Spleen (tissue), 11 donors: Measurements from ENCODE around the gene SMG7. TPM values are rescaled to one million over a fixed set of nuclear protein-coding genes. Genes with fewer than 3 reads are reported as not detected.

Experiments
- DNase-seq: peaks from one replicate; pipeline ENCODE4 v3.0.0-alpha.2; 2020
- H3K27ac ChIP-seq, 8 donors: fragments of 200-600 bp; sonication (generic) in 7 of 8; 1 replicate in 4 of 8; 2 replicates in 4 of 8; pipeline versions ENCODE4 v1.5.0 to v1.8.0; 2016 to 2021; ENCODE audit warnings: inconsistent platforms in 4 of 8, mild to moderate bottlenecking in 4 of 8, moderate library complexity in 1 of 8
- H3K27me3 ChIP-seq, 7 donors: fragments of 200-600 bp; sonication (generic) in 6 of 7; replicated peaks in 1 of 7; 1 replicate in 4 of 7; 2 replicates in 3 of 7; pipeline versions ENCODE4 v1.5.0 to v1.8.0; 2016 to 2021; ENCODE audit warnings: inconsistent platforms in 3 of 7, mild to moderate bottlenecking in 1 of 7
- H3K36me3 ChIP-seq, 6 donors: fragments of 200-600 bp; sonication (generic) in 5 of 6; 1 replicate in 4 of 6; 2 replicates in 2 of 6; pipeline versions ENCODE4 v1.5.0 to v1.8.0; 2016 to 2021; ENCODE audit warnings: inconsistent platforms in 2 of 6
- H3K4me1 ChIP-seq, 6 donors: fragments of 200-600 bp; sonication (generic) in 5 of 6; 1 replicate in 3 of 6; 2 replicates in 3 of 6; pipeline versions ENCODE4 v1.5.0 to v1.8.0; 2016 to 2021; ENCODE audit warnings: inconsistent platforms in 3 of 6
- H3K4me3 ChIP-seq, 8 donors: fragments of 200-600 bp; sonication (generic) in 7 of 8; 1 replicate in 4 of 8; 2 replicates in 4 of 8; pipeline versions ENCODE4 v1.5.0 to v1.8.0; 2016 to 2021; ENCODE audit warnings: inconsistent platforms in 4 of 8, mild to moderate bottlenecking in 4 of 8, moderate library complexity in 2 of 8
- H3K9me3 ChIP-seq, 8 donors: fragments of 200-600 bp; sonication (generic) in 7 of 8; 1 replicate in 4 of 8; 2 replicates in 4 of 8; pipeline versions ENCODE4 v1.5.0 to v1.8.0; 2016 to 2021; ENCODE audit warnings: inconsistent platforms in 4 of 8
- POLR2A ChIP-seq, 3 donors: fragments of 450-650 bp; IDR thresholded peaks; one replicate each; pipeline ENCODE4 v1.5.1; 2017; ENCODE audit warnings: antibody characterized with exemption in 3 of 3, mild to moderate bottlenecking in 1 of 3
- POLR2AphosphoS5 ChIP-seq, 3 donors: sonication (generic); formaldehyde crosslinking; IDR thresholded peaks; one replicate each; pipeline ENCODE4 v1.5.1; 2017; ENCODE audit warnings: antibody characterized with exemption in 3 of 3
- WGBS, 5 donors: extraction: QIAGEN DNeasy Blood & Tissue Kit in 3 of 5; methylation state at CpG; one replicate each; pipeline versions ENCODE4 v1.1.5 to v1.1.7; 2013 to 2018; 5-methylcytosine and 5-hydroxymethylcytosine counted together
- intact Hi-C: fragments of 100-400 bp; cut with DNase I; formaldehyde crosslinking; loops from one replicate; pipeline ENCODE4 v1.15.0; 2023; ENCODE audit warnings: low total_unique reads
- polyA plus RNA-seq, 3 donors: library from polyadenylated mRNA; stranded (reverse); fragments of 200-250 nt; gene quantifications; one replicate each; pipeline ENCODE4 v1.2.1, GENCODE V29; 2013
- total RNA-seq, 7 donors: library from RNA; depleted of rRNA in 3 of 7; stranded (reverse); fragments of >200 nt in 3 of 7; fragmentation: NEBNext Ultra II Directional in 4 of 7; extraction: Animal tissue kit (Norgen Biotek cat#: 25700) in 4 of 7; gene quantifications; one replicate each; pipeline versions ENCODE4 v1.1.0 to v1.2.1, GENCODE V29; 2016 to 2021
- TF ChIP-seq, protein P1 (sequence below), 11 experiments: fragments of 200-600 bp in 7 of 11; fragments of 450-650 bp in 4 of 11; sonication (generic) in 4 of 11; IDR thresholded peaks in 8 of 11; conservative IDR thresholded peaks in 3 of 11; 1 replicate in 7 of 11; 2 replicates in 4 of 11; pipeline versions ENCODE4 v1.4.0 to v1.8.0; 2016 to 2021; ENCODE audit warnings: antibody characterized with exemption in 11 of 11, inconsistent platforms in 4 of 11, mild to moderate bottlenecking in 1 of 11
- donor health status: healthy with polysubstance abuse.
- donor health status: DM: no; HTN: no; CAD: no; lungs with moderate emphysema.
- donor health status: DM: no; HTN: no; CAD: no.
- donor health status: Bipolar disorder and iron deficiency.
- donor health status: healthy.
- donor health status: DM: no; HTN: no; CAD: no.
- donor health status: DM: yes; HTN: yes; CAD: no.

Gene SMG7
- total and polyA plus RNA-seq, 10 donors = 14.1 to 116 (median 53.5) TPM

GRCh38 chr1:183517401-183517800 is 45.1 kb downstream of the SMG7 start:
- H3K4me3 ChIP-seq = no peak overlapping the region
- no peak overlapping the region for H3K27ac ChIP-seq
- H3K27me3 ChIP-seq = no peaks in the 10 kb centered on the region
- peaks cover 7 to 77% (median 33%) of the 10 kb centered on the region in 6 donors for H3K36me3 ChIP-seq
- intact Hi-C loops = no loop called here
- TF ChIP-seq, protein P1, sequence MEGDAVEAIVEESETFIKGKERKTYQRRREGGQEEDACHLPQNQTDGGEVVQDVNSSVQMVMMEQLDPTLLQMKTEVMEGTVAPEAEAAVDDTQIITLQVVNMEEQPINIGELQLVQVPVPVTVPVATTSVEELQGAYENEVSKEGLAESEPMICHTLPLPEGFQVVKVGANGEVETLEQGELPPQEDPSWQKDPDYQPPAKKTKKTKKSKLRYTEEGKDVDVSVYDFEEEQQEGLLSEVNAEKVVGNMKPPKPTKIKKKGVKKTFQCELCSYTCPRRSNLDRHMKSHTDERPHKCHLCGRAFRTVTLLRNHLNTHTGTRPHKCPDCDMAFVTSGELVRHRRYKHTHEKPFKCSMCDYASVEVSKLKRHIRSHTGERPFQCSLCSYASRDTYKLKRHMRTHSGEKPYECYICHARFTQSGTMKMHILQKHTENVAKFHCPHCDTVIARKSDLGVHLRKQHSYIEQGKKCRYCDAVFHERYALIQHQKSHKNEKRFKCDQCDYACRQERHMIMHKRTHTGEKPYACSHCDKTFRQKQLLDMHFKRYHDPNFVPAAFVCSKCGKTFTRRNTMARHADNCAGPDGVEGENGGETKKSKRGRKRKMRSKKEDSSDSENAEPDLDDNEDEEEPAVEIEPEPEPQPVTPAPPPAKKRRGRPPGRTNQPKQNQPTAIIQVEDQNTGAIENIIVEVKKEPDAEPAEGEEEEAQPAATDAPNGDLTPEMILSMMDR (IDR thresholded peaks at IDR 0.05 in 8 of 11, conservative IDR thresholded peaks at IDR 0.05 in 3 of 11) = no peak
- TF ChIP-seq POLR2AphosphoS5 (IDR thresholded peaks at IDR 0.05) (no peak), POLR2A (IDR thresholded peaks at IDR 0.05) (no peak)
- no peaks in the 10 kb centered on the region for H3K4me1 ChIP-seq
- no peaks in the 10 kb centered on the region for H3K9me3 ChIP-seq
- WGBS, 5 donors = 91 to 97% (median 94%) methylated on average over 6 of the region's 6 CpGs
- DNase-seq = no peak

GRCh38 chr1:183520379-183520778 is 48.1 kb downstream of the SMG7 start:
- 74 to 94% (median 89%) methylated on average over 1 of the region's 1 CpG for WGBS, 5 donors
- Histone ChIP-seq H3K27me3 (no peaks in the 10 kb centered on the region), H3K4me3 (no peak overlapping the region), H3K9me3 (no peaks in the 10 kb centered on the region), H3K27ac (no peak overlapping the region), H3K36me3 (peaks cover 7 to 89% (median 33%) of the 10 kb centered on the region in 6 donors), H3K4me1 (no peaks in the 10 kb centered on the region)
- TF ChIP-seq, protein P1 (IDR thresholded peaks at IDR 0.05 in 8 of 11, conservative IDR thresholded peaks at IDR 0.05 in 3 of 11) = no peak
- no peak for TF ChIP-seq POLR2A (IDR thresholded peaks at IDR 0.05)
- no peak for TF ChIP-seq POLR2AphosphoS5 (IDR thresholded peaks at IDR 0.05)
- intact Hi-C loops = no loop called here
- no peak for DNase-seq

DNA sequence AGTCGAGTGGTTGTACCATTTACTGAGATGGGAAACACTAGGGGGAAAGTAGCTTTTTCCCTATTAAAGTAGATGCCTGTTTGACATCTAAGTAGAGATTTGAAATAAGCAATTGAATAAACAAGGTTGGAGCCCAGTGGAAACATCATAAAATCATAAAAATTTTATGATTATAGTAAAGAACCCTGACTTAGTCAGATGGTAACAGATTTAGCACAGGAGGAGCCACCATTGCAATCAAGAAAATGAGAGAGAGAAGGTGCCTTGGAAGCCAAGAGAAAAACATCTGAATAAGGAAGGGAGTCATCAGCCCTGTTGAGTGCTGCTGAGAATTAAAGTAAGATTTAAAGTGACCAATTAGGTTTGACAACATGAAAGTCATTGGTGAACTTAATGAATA is 49.8 kb downstream of the SMG7 start:
- peaks cover 7 to 90% (median 39%) of the 10 kb centered on the region in 6 donors for H3K36me3 ChIP-seq
- H3K4me3 ChIP-seq = no peak overlapping the region
- 93 to 100% (median 98%) methylated on average over 1 of the region's 1 CpG for WGBS, 5 donors
- intact Hi-C loops = no loop called here
- no peak for DNase-seq
- H3K27me3 ChIP-seq = no peaks in the 10 kb centered on the region
- TF ChIP-seq POLR2AphosphoS5 (IDR thresholded peaks at IDR 0.05) (no peak), POLR2A (IDR thresholded peaks at IDR 0.05) (no peak)
- TF ChIP-seq, protein P1 (IDR thresholded peaks at IDR 0.05 in 8 of 11, conservative IDR thresholded peaks at IDR 0.05 in 3 of 11) = no peak
- H3K4me1 ChIP-seq = no peaks in the 10 kb centered on the region
- H3K27ac ChIP-seq = no peak overlapping the region
- H3K9me3 ChIP-seq = no peaks in the 10 kb centered on the region

- intact Hi-C loops = no loop called here
- TF ChIP-seq POLR2AphosphoS5 (IDR thresholded peaks at IDR 0.05) (no peak), POLR2A (IDR thresholded peaks at IDR 0.05) (no peak)
- TF ChIP-seq, protein P1 (IDR thresholded peaks at IDR 0.05 in 8 of 11, conservative IDR thresholded peaks at IDR 0.05 in 3 of 11) = no peak
- Histone ChIP-seq H3K4me3 (no peak overlapping the region), H3K4me1 (no peaks in the 10 kb centered on the region), H3K27me3 (no peaks in the 10 kb centered on the region), H3K36me3 (peaks cover 0 to 98% (median 65%) of the 10 kb centered on the region in 6 donors), H3K9me3 (no peaks in the 10 kb centered on the region), H3K27ac (no peak overlapping the region)
- no peak for DNase-seq
- WGBS, 5 donors = 96 to 99% (median 98%) methylated on average over 3 of the region's 3 CpGs
These were observed 56.3 kb downstream of the SMG7 start for GRCh38 chr1:183528577-183528976.
